GM20000 (cell line): ENCODE data around the gene NR1H4.

Experiments used
- DNase-seq: peaks from one replicate; pipeline ENCODE4 v3.0.0; 2012; ENCODE audit warnings: low spot score
- CTCF ChIP-seq: IDR thresholded peaks from 2 replicates; pipeline ENCODE4 v1.5.1; 2012; ENCODE audit warnings: mild to moderate bottlenecking, control low read depth; ENCODE audit errors: extremely low read depth, missing control alignments

The NR1H4 gene

GRCh38 chr12:100512692-100513091 lies 39.0 kb downstream of the NR1H4 start:
- no peak for TF ChIP-seq CTCF
- no peak for DNase-seq

DNA sequence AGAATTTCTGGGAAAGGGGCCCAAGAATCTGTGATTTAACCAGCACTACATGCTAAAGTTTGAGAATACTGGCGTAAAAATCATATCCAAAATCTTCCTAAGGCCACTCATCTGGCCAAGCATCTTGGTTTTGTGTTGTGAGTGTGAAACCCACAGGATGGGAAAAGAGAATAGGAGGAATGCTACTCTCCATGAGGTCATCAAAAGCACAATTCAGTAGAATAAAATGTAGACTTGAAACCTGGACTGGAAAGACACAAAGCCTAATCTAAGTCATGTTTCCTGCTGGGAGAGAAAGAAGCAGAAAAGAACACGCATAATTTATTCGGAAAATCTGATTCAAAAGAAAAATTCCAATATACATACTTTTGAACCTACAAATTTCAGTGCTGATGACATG lies 42.3 kb downstream of the NR1H4 start:
- no peak for TF ChIP-seq CTCF
- no peak for DNase-seq

GRCh38 chr12:100518376-100518775 lies 44.7 kb downstream of the NR1H4 start:
- TF ChIP-seq CTCF = no peak
- DNase-seq = no peak

GRCh38 chr12:100520048-100520769 lies 46.5 kb downstream of the NR1H4 start:
- TF ChIP-seq CTCF = no peak
- DNase-seq = no peak

GRCh38 chr12:100521958-100522357 lies 48.3 kb downstream of the NR1H4 start:
- no peak for DNase-seq

GRCh38 chr12:100528034-100528433 lies 54.4 kb downstream of the NR1H4 start:
- DNase-seq = no peak
- no peak for TF ChIP-seq CTCF

More at GRCh38 chr12:100521958-100522357, 48.3 kb downstream of the NR1H4 start:
- no peak for TF ChIP-seq CTCF

GRCh38 chr12:100528471-100529127 lies 54.9 kb downstream of the NR1H4 start:
- DNase-seq = no peak
- TF ChIP-seq CTCF = no peak
